H1 (cell line): ENCODE data around the gene RERE. TPM values are rescaled to one million over a fixed set of nuclear protein-coding genes. Genes with fewer than 3 reads are reported as not detected.
"Not testable (repeated sequence)": the region's sequence is repeated elsewhere in the genome, so short reads cannot be mapped to it uniquely, and the experiment has no call there.

Experiments used
- CTCF ChIA-PET: fragments of 300-600 bp; sonication (Branson Sonifier 250); formaldehyde crosslinking; loops from one replicate; lab custom pipeline; 2021; ENCODE audit not compliant: partially characterized antibody; lab: Charles Lee
- POLR2A ChIA-PET: fragments of 300-600 bp; sonication (Branson Sonifier 250); formaldehyde crosslinking; loops from one replicate; lab custom pipeline; 2021; ENCODE audit warnings: inconsistent platforms; ENCODE audit not compliant: partially characterized antibody; lab: Charles Lee
- DNase-seq, 2 experiments: peaks; one replicate each; pipeline versions ENCODE4 v3.0.0 to v3.0.0-alpha.2; 2010 to 2022; ENCODE audit warnings: low spot score in 2 of 2, low read depth in 1 of 2, mixed read lengths in 1 of 2
- FAIRE-seq: peaks from 2 replicates; lab custom pipeline; 2011; peaks lifted over from hg19 to GRCh38; lab: Jason Lieb, UNC
- H2AFZ ChIP-seq: 2 replicates; pipeline ENCODE4 v1.8.1; 2012; ENCODE audit warnings: low read length, inconsistent platforms
- H2AK5ac ChIP-seq: 2 replicates; pipeline ENCODE4 v1.6.1; 2013; ENCODE audit warnings: low read depth, low read length
- H2BK120ac ChIP-seq: replicated peaks from 2 replicates; pipeline ENCODE3; 2013; ENCODE audit warnings: low read depth, low read length, inconsistent platforms
- H2BK12ac ChIP-seq: 2 replicates; pipeline ENCODE4 v1.6.1; 2013; ENCODE audit warnings: low read depth, low read length
- H2BK15ac ChIP-seq: 2 replicates; pipeline ENCODE4 v1.6.1; 2013; ENCODE audit warnings: low read length
- H2BK20ac ChIP-seq: 2 replicates; pipeline ENCODE4 v1.6.1; 2013; ENCODE audit warnings: low read length
- H2BK5ac ChIP-seq: 2 replicates; pipeline ENCODE4 v1.6.1; 2013; ENCODE audit warnings: low read depth, low read length
- H3K14ac ChIP-seq: 2 replicates; pipeline ENCODE4 v1.6.1; 2013; ENCODE audit warnings: inconsistent platforms; ENCODE audit not compliant: insufficient read length
- H3K18ac ChIP-seq: 2 replicates; pipeline ENCODE4 v1.6.1; 2013; ENCODE audit warnings: low read length; ENCODE audit errors: extremely low read depth
- H3K23ac ChIP-seq: 2 replicates; pipeline ENCODE4 v1.6.1; 2013; ENCODE audit warnings: inconsistent platforms; ENCODE audit not compliant: insufficient read length
- H3K23me2 ChIP-seq: 2 replicates; pipeline ENCODE4 v1.6.1; 2013; ENCODE audit warnings: low read depth, low read length
- H3K27ac ChIP-seq: 2 replicates; pipeline ENCODE4 v1.6.1; 2011; ENCODE audit warnings: low read depth, low read length, inconsistent platforms
- H3K27me3 ChIP-seq, 4 experiments: replicated peaks in 1 of 4; 1 replicate in 1 of 4; 2 replicates in 3 of 4; pipeline versions ENCODE4 v1.6.1 to v1.8.1; 2011 to 2013; ENCODE audit warnings: low read length in 3 of 4, mild to moderate bottlenecking in 3 of 4, inconsistent platforms in 2 of 4, mixed read lengths in 2 of 4, moderate library complexity in 1 of 4; ENCODE audit not compliant: control insufficient read depth in 3 of 4, insufficient read depth in 3 of 4; ENCODE audit errors: extremely low read depth in 1 of 4
- H3K36me3 ChIP-seq, 4 experiments: 2 replicates each; pipeline versions ENCODE4 v1.6.1 to v1.8.1; 2011 to 2013; ENCODE audit warnings: mild to moderate bottlenecking in 4 of 4, low read length in 3 of 4, moderate library complexity in 2 of 4, control low read depth in 1 of 4, inconsistent platforms in 1 of 4; ENCODE audit not compliant: insufficient read depth in 4 of 4, control insufficient read depth in 2 of 4
- H3K4ac ChIP-seq: replicated peaks from 2 replicates; pipeline ENCODE3; 2013; ENCODE audit warnings: low read length, low read depth, mixed read lengths, inconsistent platforms; ENCODE audit not compliant: insufficient read length
- H3K4me1 ChIP-seq, 4 experiments: replicated peaks in 1 of 4; 1 replicate in 1 of 4; 2 replicates in 3 of 4; pipeline versions ENCODE4 v1.6.1 to v1.8.1; 2011 to 2013; ENCODE audit warnings: low read length in 3 of 4, inconsistent platforms in 2 of 4, mixed read lengths in 1 of 4; ENCODE audit not compliant: insufficient read depth in 4 of 4, control insufficient read depth in 3 of 4
- H3K4me2 ChIP-seq, 2 experiments: 2 replicates each; pipeline versions ENCODE4 v1.6.1 to v1.8.1; 2011 to 2013; ENCODE audit warnings: low read depth in 2 of 2, low read length in 2 of 2, control low read depth in 1 of 2, inconsistent platforms in 1 of 2, mild to moderate bottlenecking in 1 of 2; ENCODE audit not compliant: insufficient read depth in 1 of 2
- H3K4me3 ChIP-seq, 4 experiments: fragments of 200-600, 300-600 bp in 1 of 4; sonication (generic), shearing (Covaris generic), sonication (Bioruptor Twin) in 1 of 4; 2 replicates each; pipeline versions ENCODE4 v1.5.1 to v1.8.1; 2011 to 2016; ENCODE audit warnings: low read length in 4 of 4, low read depth in 3 of 4, control low read depth in 2 of 4, inconsistent platforms in 2 of 4, mild to moderate bottlenecking in 2 of 4, mixed read lengths in 1 of 4, moderate library complexity in 1 of 4; ENCODE audit not compliant: insufficient read depth in 2 of 4; ENCODE audit errors: extremely low read depth in 1 of 4
- H3K56ac ChIP-seq: replicated peaks from 2 replicates; pipeline ENCODE3; 2013; ENCODE audit warnings: low read depth, mild to moderate bottlenecking, mixed read lengths, low read length, inconsistent platforms; ENCODE audit not compliant: insufficient read length
- H3K79me1 ChIP-seq: 2 replicates; pipeline ENCODE4 v1.6.1; 2013; ENCODE audit warnings: low read depth, low read length, control low read depth
- H3K79me2 ChIP-seq, 2 experiments: 2 replicates each; pipeline versions ENCODE4 v1.6.1 to v1.8.1; 2012 to 2013; ENCODE audit warnings: low read length in 2 of 2, mild to moderate bottlenecking in 2 of 2, inconsistent platforms in 1 of 2; ENCODE audit not compliant: insufficient read depth in 2 of 2, control insufficient read depth in 1 of 2
- H3K9ac ChIP-seq, 4 experiments: replicated peaks in 1 of 4; 1 replicate in 1 of 4; 2 replicates in 3 of 4; pipeline versions ENCODE4 v1.6.1 to v1.8.1; 2011 to 2013; ENCODE audit warnings: low read depth in 3 of 4, low read length in 3 of 4, control low read depth in 2 of 4, mild to moderate bottlenecking in 2 of 4, moderate library complexity in 2 of 4, inconsistent platforms in 1 of 4; ENCODE audit errors: extremely low read depth in 1 of 4
- H3K9me3 ChIP-seq, 2 experiments: 2 replicates each; pipeline versions ENCODE4 v1.6.1 to v1.8.1; 2012 to 2013; ENCODE audit warnings: mild to moderate bottlenecking in 2 of 2, moderate library complexity in 2 of 2, control low read depth in 1 of 2, inconsistent platforms in 1 of 2, low read depth in 1 of 2, low read length in 1 of 2, mixed read lengths in 1 of 2; ENCODE audit not compliant: insufficient read depth in 2 of 2
- H4K20me1 ChIP-seq, 2 experiments: replicated peaks in 1 of 2; 2 replicates each; pipeline versions ENCODE3 to v1.8.1; 2011 to 2013; ENCODE audit warnings: inconsistent platforms in 2 of 2, low read length in 2 of 2, mild to moderate bottlenecking in 1 of 2; ENCODE audit not compliant: insufficient read depth in 2 of 2, control insufficient read depth in 1 of 2
- H4K5ac ChIP-seq: 2 replicates; pipeline ENCODE4 v1.6.1; 2013; ENCODE audit warnings: low read length, low read depth, mixed read lengths, inconsistent platforms; ENCODE audit not compliant: insufficient read length
- H4K8ac ChIP-seq: 2 replicates; pipeline ENCODE4 v1.8.0; 2013; ENCODE audit warnings: mild to moderate bottlenecking, moderate library complexity, low read length, inconsistent platforms; ENCODE audit not compliant: insufficient read depth; ENCODE audit errors: extremely low read depth
- H4K91ac ChIP-seq: replicated peaks from 2 replicates; pipeline ENCODE3; 2013; ENCODE audit warnings: low read length, mixed read lengths, inconsistent platforms; ENCODE audit not compliant: insufficient read length
- WGBS, 2 experiments: shearing (Covaris generic) in 1 of 2; methylation state at CpG; one replicate each; pipeline versions ENCODE4 v1.1.6 to v1.1.7; 2013 to 2015; ENCODE audit warnings: low lambda C conversion rate in 2 of 2, mixed read lengths in 2 of 2, inconsistent platforms in 1 of 2, low coverage in 1 of 2, missing lambda C conversion rate in 1 of 2; ENCODE audit not compliant: insufficient replicate concordance in 2 of 2, insufficient coverage in 1 of 2, insufficient read length in 1 of 2; ENCODE audit errors: extremely low coverage in 1 of 2, missing lambda C conversion rate in 1 of 2; 5-methylcytosine and 5-hydroxymethylcytosine counted together
- polyA plus RNA-seq, 7 experiments: library from polyadenylated mRNA; depleted of rRNA in 3 of 7; stranded (reverse) in 5 of 7; unstranded in 2 of 7; fragments of >200 nt in 5 of 7; fragments of 200-250 nt in 2 of 7; gene quantifications; 1 replicate in 5 of 7; 2 replicates in 1 of 7; 4 replicates in 1 of 7; pipeline versions ENCODE4 v1.2.1 to v1.2.3, GENCODE V29; 2011 to 2013; ENCODE audit warnings: missing spikeins in 2 of 7, mixed read lengths in 2 of 7
- total RNA-seq: library from RNA; stranded (reverse); fragmentation: NEBNext Ultra II Directional; extraction: Animal tissue kit (Norgen Biotek cat#: 25700); gene quantifications from 2 replicates; pipeline ENCODE4 v1.2.1, GENCODE V29; 2021

The RERE gene
- total and polyA plus RNA-seq, 2 of the 8 experiments (the other 6 are each of a cell fraction or from before 2014, with no cell fraction given), result 15.3 to 142 TPM

GRCh38 chr1:8619917-8620502, 197.4 kb downstream of the RERE start:
- H4K20me1 ChIP-seq, H3K27ac ChIP-seq, H3K36me3 ChIP-seq, DNase-seq, H2BK12ac ChIP-seq, H4K91ac ChIP-seq, H3K9me3 ChIP-seq, H3K23me2 ChIP-seq, H3K4me1 ChIP-seq, H3K18ac ChIP-seq, H2AFZ ChIP-seq, H4K5ac ChIP-seq, H3K23ac ChIP-seq, H3K56ac ChIP-seq, H3K79me1 ChIP-seq, FAIRE-seq, H3K9ac ChIP-seq, H2BK20ac ChIP-seq, H4K8ac ChIP-seq, H2AK5ac ChIP-seq, H3K4me2 ChIP-seq, H3K4ac ChIP-seq, H2BK120ac ChIP-seq, H3K14ac ChIP-seq, H3K4me3 ChIP-seq, H2BK5ac ChIP-seq, H3K27me3 ChIP-seq, H2BK15ac ChIP-seq: not testable (repeated sequence)
- POLR2A ChIA-PET, result interaction anchor here (1.3 kb wide), 1 partner anchor 16 kb away, joined by 3 read pairs; no protein-coding TSS in a partner anchor
- WGBS, 2 experiments, result 81% methylated on average over 2 of the region's 2 CpGs; no CpG with 5 or more reads in 1 of the 2 experiments
- CTCF ChIA-PET, result interaction anchor here (0.8 to 1.9 kb wide), 4 partner anchors 10 to 87 kb away, joined by 3 to 5 read pairs (median 3); no protein-coding TSS in a partner anchor
- H3K79me2 ChIP-seq, result peaks cover 0 to 79% of the 10 kb centered on the region in 2 experiments; a peak in 2 of 4 replicates

- POLR2A ChIA-PET, H2AK5ac ChIP-seq, H3K18ac ChIP-seq, H2AFZ ChIP-seq, H3K23me2 ChIP-seq, H2BK15ac ChIP-seq, H3K4me3 ChIP-seq, H4K20me1 ChIP-seq, H3K36me3 ChIP-seq, H3K56ac ChIP-seq, H3K9ac ChIP-seq, H3K4ac ChIP-seq, H3K9me3 ChIP-seq, FAIRE-seq, H2BK20ac ChIP-seq, H3K79me1 ChIP-seq, H2BK120ac ChIP-seq, DNase-seq, H3K27me3 ChIP-seq, H3K27ac ChIP-seq, H2BK12ac ChIP-seq, H3K4me2 ChIP-seq, H2BK5ac ChIP-seq, H4K91ac ChIP-seq, H3K23ac ChIP-seq, H3K14ac ChIP-seq, H4K5ac ChIP-seq, H3K4me1 ChIP-seq, H4K8ac ChIP-seq: not testable (repeated sequence)
- CTCF ChIA-PET, result interaction anchor here (0.8 kb wide), 1 partner anchor 88 kb away, joined by 3 read pairs; no protein-coding TSS in a partner anchor
- 77% methylated on average over 2 of the region's 2 CpGs; no CpG with 5 or more reads in 1 of the 2 experiments for WGBS, 2 experiments
- H3K79me2 ChIP-seq, result peaks cover 0 to 74% of the 10 kb centered on the region in 2 experiments; a peak in 2 of 4 replicates
Observed at GRCh38 chr1:8619419-8619818, 198.0 kb downstream of the RERE start.
